ENCODE results near the gene DEFB118. TPM values are rescaled to one million over a fixed set of nuclear protein-coding genes. Genes with fewer than 3 reads are reported as not detected.

DEFB118 gene
- total RNA-seq, 1 experiment from 2014 or later: not detected

GRCh38 chr20:31414381-31414780 lies 46.0 kb downstream of the DEFB118 start:
- POLR2A ChIA-PET (ENCODE audit: unreplicated experiment): no interaction called here
- Histone ChIP-seq H3K27me3 (ENCODE audit: insufficient read depth, low read depth) (peaks cover 36% of the 10 kb centered on the region), H3K36me3 (ENCODE audit: low read depth) (no peaks in the 10 kb centered on the region), H3K9me3 (ENCODE audit: insufficient read depth, low read depth) (no peaks in the 10 kb centered on the region), H4K20me1 (ENCODE audit: insufficient read depth) (no peaks in the 10 kb centered on the region), H3F3A (ENCODE audit: insufficient read depth, low read depth) (no peaks in the 10 kb centered on the region), H3K4me3 (no peak overlapping the region), H2AFZ (no peak overlapping the region), H3K9me2 (ENCODE audit: insufficient read depth) (no peaks in the 10 kb centered on the region), H3K27ac (no peak overlapping the region), H3K4me2 (no peak overlapping the region), H3K79me2 (ENCODE audit: low read depth) (no peaks in the 10 kb centered on the region), H3K4me1 (replicated peaks; ENCODE audit: insufficient read depth) (no peaks in the 10 kb centered on the region)
- DNase-seq: no peak
- CTCF ChIA-PET: interaction anchor here (1.1 kb wide), 1 partner anchor 89 kb away, joined by 3 read pairs; no protein-coding TSS in a partner anchor
- no TSS peak for BruUV-seq (replicated peaks)
- intact Hi-C loops (cut with micrococcal nuclease; ENCODE audit: unreplicated experiment): no loop called here
- no peak for TF ChIP-seq EZH2 (IDR thresholded peaks at IDR 0.05; ENCODE audit: low read depth)
- no peak for TF ChIP-seq CTCF (conservative IDR thresholded peaks at IDR 0.05)

- Histone ChIP-seq H3F3A (ENCODE audit: insufficient read depth, low read depth) (no peaks in the 10 kb centered on the region), H3K4me2 (no peak overlapping the region), H3K79me2 (ENCODE audit: low read depth) (no peaks in the 10 kb centered on the region), H4K20me1 (ENCODE audit: insufficient read depth) (no peaks in the 10 kb centered on the region), H3K36me3 (ENCODE audit: low read depth) (no peaks in the 10 kb centered on the region), H3K27me3 (ENCODE audit: insufficient read depth, low read depth) (peaks cover 36% of the 10 kb centered on the region; the same call in 1 of the 2 replicates), H2AFZ (no peak overlapping the region), H3K4me3 (no peak overlapping the region), H3K4me1 (replicated peaks; ENCODE audit: insufficient read depth) (no peaks in the 10 kb centered on the region), H3K9me2 (ENCODE audit: insufficient read depth) (no peaks in the 10 kb centered on the region), H3K27ac (no peak overlapping the region), H3K9me3 (ENCODE audit: insufficient read depth, low read depth) (no peaks in the 10 kb centered on the region)
- POLR2A ChIA-PET (ENCODE audit: unreplicated experiment): interaction anchor here (0.6 kb wide), 1 partner anchor 77 kb away, joined by 3 read pairs; no protein-coding TSS in a partner anchor
- intact Hi-C loops (cut with micrococcal nuclease; ENCODE audit: unreplicated experiment): no loop called here
- no peak for DNase-seq
- TF ChIP-seq CTCF (conservative IDR thresholded peaks at IDR 0.05) (no peak), EZH2 (IDR thresholded peaks at IDR 0.05; ENCODE audit: low read depth) (no peak)
- CTCF ChIA-PET: no interaction called here
- BruUV-seq (replicated peaks): no TSS peak
Measured at GRCh38 chr20:31415653-31416052, 47.3 kb downstream of the DEFB118 start.

GRCh38 chr20:31418307-31418706 lies 49.9 kb downstream of the DEFB118 start:
- Histone ChIP-seq H3K9me2 (ENCODE audit: insufficient read depth) (no peaks in the 10 kb centered on the region), H3K4me2 (no peak overlapping the region), H3K79me2 (ENCODE audit: low read depth) (no peaks in the 10 kb centered on the region), H4K20me1 (ENCODE audit: insufficient read depth) (no peaks in the 10 kb centered on the region), H3K4me1 (replicated peaks; ENCODE audit: insufficient read depth) (no peaks in the 10 kb centered on the region), H3K9me3 (ENCODE audit: insufficient read depth, low read depth) (no peaks in the 10 kb centered on the region), H3K4me3 (no peak overlapping the region), H3K36me3 (ENCODE audit: low read depth) (no peaks in the 10 kb centered on the region), H3F3A (ENCODE audit: insufficient read depth, low read depth) (no peaks in the 10 kb centered on the region), H3K27ac (no peak overlapping the region), H3K27me3 (ENCODE audit: insufficient read depth, low read depth) (peaks cover 15% of the 10 kb centered on the region; the same call in 1 of the 2 replicates), H2AFZ (no peak overlapping the region)
- DNase-seq: no peak
- no peak for TF ChIP-seq CTCF (conservative IDR thresholded peaks at IDR 0.05)
- CTCF ChIA-PET: no interaction called here
- POLR2A ChIA-PET (ENCODE audit: unreplicated experiment): no interaction called here
- no TSS peak for BruUV-seq (replicated peaks)
- intact Hi-C loops (cut with micrococcal nuclease; ENCODE audit: unreplicated experiment): no loop called here

Other genes with a start within 250 kb of the DEFB118 start
- not detected in 2 replicates for gene DEFB115, start 110.9 kb upstream of the DEFB118 start, total RNA-seq (2021)
- not detected in 2 replicates for gene DEFB116, start 60.0 kb upstream of the DEFB118 start, total RNA-seq (2021)
- not detected in 2 replicates for gene DEFB119, start 22.0 kb downstream of the DEFB118 start, total RNA-seq (2021)
- not detected in 2 replicates for gene DEFB121, start 37.6 kb downstream of the DEFB118 start, total RNA-seq (2021)
- gene DEFB123, start 72.0 kb downstream of the DEFB118 start, total RNA-seq (2021): not detected in 2 replicates
- gene DEFB124, start 106.5 kb downstream of the DEFB118 start, total RNA-seq (2021): not detected in 2 replicates
- gene REM1, start 106.7 kb downstream of the DEFB118 start, total RNA-seq (2021): not detected in 2 replicates
- 220 and 272 TPM in 2 replicates for gene HM13, start 145.8 kb downstream of the DEFB118 start, total RNA-seq (2021)
- 74.4 and 164 TPM in 2 replicates for gene ID1, start 236.7 kb downstream of the DEFB118 start, total RNA-seq (2021)